PC-9 (cell line): Measurements from ENCODE around the gene DESI2. TPM values are rescaled to one million over a fixed set of nuclear protein-coding genes. Genes with fewer than 3 reads are reported as not detected.

Experiments
- BruUV-seq: library from RNA; stranded (reverse); fragments of 400-500 nt; replicated peaks from 2 replicates; lab custom pipeline; 2021; lab: Mats Ljungman, UMichigan
- CTCF ChIA-PET: fragments of 300-600 bp; sonication (Branson Sonifier 250); formaldehyde crosslinking; loops from one replicate; lab custom pipeline; 2022; ENCODE audit warnings: antibody characterized with exemption; lab: Charles Lee
- POLR2A ChIA-PET: fragments of 300-600 bp; sonication (Branson Sonifier 250); formaldehyde crosslinking; loops from one replicate; lab custom pipeline; 2022; ENCODE audit warnings: antibody characterized with exemption; ENCODE audit not compliant: unreplicated experiment; lab: Charles Lee
- DNase-seq, 2 experiments: peaks; one replicate each; pipeline versions ENCODE4 v3.0.0 to v3.0.0-alpha.2; 2015 to 2022; ENCODE audit warnings: mixed read lengths in 1 of 2
- H2AFZ ChIP-seq: fragments of 200-600 bp; sonication (generic); 2 replicates; pipeline ENCODE4 v1.8.1; 2017; ENCODE audit warnings: antibody characterized with exemption
- H3F3A ChIP-seq: fragments of 200-600 bp; sonication (generic); 2 replicates; pipeline ENCODE4 v1.8.1; 2017; ENCODE audit warnings: antibody characterized with exemption, mild to moderate bottlenecking, low read depth; ENCODE audit not compliant: insufficient read depth
- H3K27ac ChIP-seq: fragments of 200-600 bp; sonication (generic); 2 replicates; pipeline ENCODE4 v1.6.1; 2016; ENCODE audit warnings: mixed run types
- H3K27me3 ChIP-seq: fragments of 200-600 bp; sonication (generic); 2 replicates; pipeline ENCODE4 v1.6.1; 2016; ENCODE audit warnings: low read depth, mixed run types; ENCODE audit not compliant: insufficient read depth
- H3K36me3 ChIP-seq: fragments of 200-600 bp; sonication (generic); 2 replicates; pipeline ENCODE4 v1.6.1; 2016; ENCODE audit warnings: low read depth, mixed run types
- H3K4me1 ChIP-seq: fragments of 200-600 bp; sonication (generic); replicated peaks from 2 replicates; pipeline ENCODE4 v1.6.1; 2016; ENCODE audit warnings: mixed run types; ENCODE audit not compliant: insufficient read depth
- H3K4me2 ChIP-seq: fragments of 200-600 bp; sonication (generic); 2 replicates; pipeline ENCODE4 v1.6.1; 2017; ENCODE audit warnings: mixed run types
- H3K4me3 ChIP-seq: fragments of 200-600 bp; sonication (generic); 2 replicates; pipeline ENCODE4 v1.6.1; 2016; ENCODE audit warnings: mixed run types
- H3K79me2 ChIP-seq: fragments of 200-600 bp; sonication (generic); 2 replicates; pipeline ENCODE4 v1.6.1; 2017; ENCODE audit warnings: low read depth, mixed run types
- H3K9me2 ChIP-seq: fragments of 200-600 bp; sonication (generic); 2 replicates; pipeline ENCODE4 v1.8.1; 2017; ENCODE audit warnings: mild to moderate bottlenecking; ENCODE audit not compliant: insufficient read depth
- H3K9me3 ChIP-seq: fragments of 200-600 bp; sonication (generic); 2 replicates; pipeline ENCODE4 v1.8.1; 2016; ENCODE audit warnings: low read depth; ENCODE audit not compliant: insufficient read depth
- H4K20me1 ChIP-seq: fragments of 200-600 bp; sonication (generic); 2 replicates; pipeline ENCODE4 v1.8.1; 2017; ENCODE audit not compliant: insufficient read depth
- EZH2 ChIP-seq: fragments of 200-600 bp; sonication (generic); IDR thresholded peaks from 2 replicates; pipeline ENCODE4 v1.8.0; 2017; ENCODE audit warnings: antibody characterized with exemption, low read depth
- intact Hi-C: fragments of 100-400 bp; cut with micrococcal nuclease; formaldehyde crosslinking; loops from one replicate; pipeline ENCODE4 v1.10.0; 2022; ENCODE audit not compliant: unreplicated experiment
- total RNA-seq: library from RNA; stranded (reverse); gene quantifications from 2 replicates; pipeline ENCODE4 v1.2.3, GENCODE V29; 2021
- TF ChIP-seq, protein P1 (sequence below): fragments of 200-600 bp; sonication (generic); conservative IDR thresholded peaks from 2 replicates; pipeline ENCODE4 v1.6.1; 2017; ENCODE audit warnings: mixed run types, antibody characterized with exemption, mild to moderate bottlenecking, moderate library complexity

DESI2 gene
- total RNA-seq, 1 experiment from 2014 or later: 45.8 TPM

DNA sequence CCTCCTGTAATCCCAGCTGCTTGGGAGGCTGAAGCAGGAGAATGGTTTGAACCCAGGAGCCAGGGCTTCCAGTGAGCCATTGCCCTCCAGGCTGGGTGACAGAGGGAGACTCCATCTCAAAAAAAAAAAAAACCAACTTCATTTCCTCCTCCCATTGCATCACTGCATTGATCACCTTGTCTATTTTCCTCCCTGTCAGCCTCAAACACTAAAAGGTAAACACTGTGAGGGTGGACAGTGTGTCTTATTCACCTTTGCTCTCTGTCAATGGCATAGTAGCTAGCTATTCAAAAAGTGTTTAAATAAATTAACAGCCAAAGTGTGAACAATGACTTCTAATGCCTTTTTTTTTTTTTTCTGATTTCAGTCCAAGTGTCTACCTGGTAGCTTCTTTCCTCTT lies 13.4 kb upstream of the DESI2 start:
- H3K4me1 ChIP-seq: no peaks in the 10 kb centered on the region
- peaks cover 5% of the 10 kb centered on the region; the same call in 1 of the 2 replicates for H3K27me3 ChIP-seq
- no peaks in the 10 kb centered on the region for H3K79me2 ChIP-seq
- no peaks in the 10 kb centered on the region for H3K9me3 ChIP-seq
- BruUV-seq: no TSS peak
- no peak overlapping the region for H3K27ac ChIP-seq
- no peaks in the 10 kb centered on the region for H3F3A ChIP-seq
- no peak overlapping the region for H3K4me3 ChIP-seq
- H3K9me2 ChIP-seq: no peaks in the 10 kb centered on the region
- TF ChIP-seq, protein P1, sequence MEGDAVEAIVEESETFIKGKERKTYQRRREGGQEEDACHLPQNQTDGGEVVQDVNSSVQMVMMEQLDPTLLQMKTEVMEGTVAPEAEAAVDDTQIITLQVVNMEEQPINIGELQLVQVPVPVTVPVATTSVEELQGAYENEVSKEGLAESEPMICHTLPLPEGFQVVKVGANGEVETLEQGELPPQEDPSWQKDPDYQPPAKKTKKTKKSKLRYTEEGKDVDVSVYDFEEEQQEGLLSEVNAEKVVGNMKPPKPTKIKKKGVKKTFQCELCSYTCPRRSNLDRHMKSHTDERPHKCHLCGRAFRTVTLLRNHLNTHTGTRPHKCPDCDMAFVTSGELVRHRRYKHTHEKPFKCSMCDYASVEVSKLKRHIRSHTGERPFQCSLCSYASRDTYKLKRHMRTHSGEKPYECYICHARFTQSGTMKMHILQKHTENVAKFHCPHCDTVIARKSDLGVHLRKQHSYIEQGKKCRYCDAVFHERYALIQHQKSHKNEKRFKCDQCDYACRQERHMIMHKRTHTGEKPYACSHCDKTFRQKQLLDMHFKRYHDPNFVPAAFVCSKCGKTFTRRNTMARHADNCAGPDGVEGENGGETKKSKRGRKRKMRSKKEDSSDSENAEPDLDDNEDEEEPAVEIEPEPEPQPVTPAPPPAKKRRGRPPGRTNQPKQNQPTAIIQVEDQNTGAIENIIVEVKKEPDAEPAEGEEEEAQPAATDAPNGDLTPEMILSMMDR: no peak
- TF ChIP-seq EZH2: no peak
- no peak for DNase-seq
- ChIA-PET POLR2A (no interaction called here), CTCF (interaction anchor here (0.6 kb wide), 1 partner anchor 31 kb away, joined by 4 read pairs; no protein-coding TSS in a partner anchor)
- intact Hi-C loops: no loop called here
- H2AFZ ChIP-seq: no peak overlapping the region
- H3K4me2 ChIP-seq: no peak overlapping the region
- H4K20me1 ChIP-seq: no peaks in the 10 kb centered on the region
- H3K36me3 ChIP-seq: no peaks in the 10 kb centered on the region

DNA sequence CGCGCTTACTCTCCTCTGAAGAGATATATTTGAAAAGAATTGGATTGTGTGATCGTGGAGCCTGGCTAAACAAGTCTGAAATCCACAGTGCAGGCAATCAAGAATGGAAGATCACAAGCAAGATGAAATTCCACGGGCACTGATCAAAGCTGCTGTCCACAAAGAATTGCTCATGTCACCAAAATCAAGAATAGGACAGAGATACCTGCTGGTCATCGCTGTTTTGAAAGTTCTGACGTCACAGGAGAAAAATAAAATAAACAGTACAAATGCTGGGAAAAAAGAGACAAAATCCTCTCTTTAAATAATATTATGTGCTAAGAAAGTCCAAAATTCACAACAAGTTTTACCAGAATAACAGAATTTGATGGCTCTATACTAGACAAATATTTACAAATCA lies 12.0 kb upstream of the DESI2 start:
- no TSS peak for BruUV-seq
- Histone ChIP-seq H3K4me3 (no peak overlapping the region), H2AFZ (no peak overlapping the region), H3K36me3 (no peaks in the 10 kb centered on the region), H3K27me3 (peaks cover 5% of the 10 kb centered on the region; the same call in 1 of the 2 replicates), H3K9me3 (no peaks in the 10 kb centered on the region), H3K9me2 (no peaks in the 10 kb centered on the region), H4K20me1 (no peaks in the 10 kb centered on the region), H3K27ac (no peak overlapping the region), H3K4me2 (no peak overlapping the region), H3F3A (no peaks in the 10 kb centered on the region), H3K79me2 (no peaks in the 10 kb centered on the region), H3K4me1 (no peaks in the 10 kb centered on the region)
- intact Hi-C loops: no loop called here
- DNase-seq: no peak
- ChIA-PET POLR2A (no interaction called here), CTCF (no interaction called here)
- TF ChIP-seq, protein P1: no peak
- no peak for TF ChIP-seq EZH2

- Histone ChIP-seq H2AFZ (no peak overlapping the region), H3K27ac (no peak overlapping the region), H3K9me2 (no peaks in the 10 kb centered on the region), H3K4me1 (no peaks in the 10 kb centered on the region), H3K9me3 (no peaks in the 10 kb centered on the region), H3K36me3 (no peaks in the 10 kb centered on the region), H3K4me2 (no peak overlapping the region), H3K4me3 (no peak overlapping the region), H3K79me2 (no peaks in the 10 kb centered on the region), H4K20me1 (no peaks in the 10 kb centered on the region), H3K27me3 (peaks cover 5% of the 10 kb centered on the region; the same call in 1 of the 2 replicates), H3F3A (no peaks in the 10 kb centered on the region)
- no peak for DNase-seq
- CTCF ChIA-PET: no interaction called here
- BruUV-seq: no TSS peak
- intact Hi-C loops: no loop called here
- POLR2A ChIA-PET: no interaction called here
- TF ChIP-seq, protein P1: no peak
- TF ChIP-seq EZH2: no peak
Measured at GRCh38 chr1:244642526-244642925, 10.4 kb upstream of the DESI2 start.
